K562 (cell line): ENCODE data around the gene ERRFI1. TPM values are rescaled to one million over a fixed set of nuclear protein-coding genes. Genes with fewer than 3 reads are reported as not detected.

Source experiments
- ATF4 ChIP-seq: fragments of 450-650 bp; formaldehyde crosslinking; IDR thresholded peaks from 2 replicates; pipeline ENCODE4 v1.4.0; 2022; ENCODE audit warnings: mild to moderate bottlenecking, moderate library complexity
- CBX3 ChIP-seq, 2 experiments: IDR thresholded peaks; 1 replicate in 1 of 2; 2 replicates in 1 of 2; pipeline ENCODE4 v1.6.1; 2012; ENCODE audit warnings: inconsistent platforms in 2 of 2, low read length in 2 of 2, borderline replicate concordance in 1 of 2, control low read depth in 1 of 2
- CCNT2 ChIP-seq: IDR thresholded peaks from 2 replicates; pipeline ENCODE4 v1.6.1; 2011; ENCODE audit warnings: borderline replicate concordance, low read depth, mild to moderate bottlenecking, moderate library complexity, mixed read lengths, low read length; ENCODE audit not compliant: insufficient read length; ENCODE audit errors: extremely low read depth
- CTBP1 ChIP-seq: fragments of 450-650 bp; IDR thresholded peaks from 2 replicates; pipeline ENCODE4 v1.6.1; 2016; ENCODE audit warnings: borderline replicate concordance
- DNMT1 ChIP-seq: fragments of 450-650 bp; IDR thresholded peaks from 2 replicates; pipeline ENCODE4 v1.6.1; 2016; ENCODE audit warnings: antibody characterized with exemption, mild to moderate bottlenecking
- ELK3 ChIP-seq: fragments of 450-650 bp; formaldehyde crosslinking; IDR thresholded peaks from 2 replicates; pipeline ENCODE4 v1.4.0; 2020; ENCODE audit warnings: mild to moderate bottlenecking
- FOXK1 ChIP-seq: sonication (generic); formaldehyde crosslinking; IDR thresholded peaks from 2 replicates; pipeline ENCODE4 v1.8.0; 2022; ENCODE audit warnings: missing genetic modification reagents, mild to moderate bottlenecking, borderline replicate concordance
- GTF2B ChIP-seq: IDR thresholded peaks from 2 replicates; pipeline ENCODE4 v1.6.1; 2011; ENCODE audit not compliant: insufficient read length; ENCODE audit errors: extremely low read depth
- HLTF ChIP-seq: fragments of 450-650 bp; IDR thresholded peaks from 2 replicates; pipeline ENCODE4 v1.6.1; 2016
- HNRNPK ChIP-seq: fragments of 200-400 bp; formaldehyde crosslinking; IDR thresholded peaks from one replicate; pipeline ENCODE4 v1.6.1; 2018; ENCODE audit warnings: mild to moderate bottlenecking, low read depth, low read length; ENCODE audit not compliant: poor library complexity, severe bottlenecking
- ID3 ChIP-seq, 2 experiments: fragments of 250-450 bp in 1 of 2; fragments of 450-650 bp in 1 of 2; sonication (Bioruptor Pico) in 1 of 2; IDR thresholded peaks; 2 replicates each; pipeline versions ENCODE4 v1.6.1 to v1.8.0; 2016 to 2021; ENCODE audit warnings: mild to moderate bottlenecking in 2 of 2, moderate library complexity in 2 of 2, missing compliant biosample characterization in 1 of 2, missing genetic modification characterization in 1 of 2
- NELFE ChIP-seq: IDR thresholded peaks from 2 replicates; pipeline ENCODE4 v1.6.1; 2011; ENCODE audit warnings: mild to moderate bottlenecking; ENCODE audit not compliant: insufficient read depth, insufficient read length
- PBX2 ChIP-seq, 2 experiments: IDR thresholded peaks in 1 of 2; conservative IDR thresholded peaks in 1 of 2; 2 replicates each; pipeline ENCODE4 v1.6.1; 2016; ENCODE audit warnings: low read depth in 2 of 2, mild to moderate bottlenecking in 1 of 2, missing compliant biosample characterization in 1 of 2, missing genetic modification characterization in 1 of 2, moderate library complexity in 1 of 2
- POLR3G ChIP-seq: IDR thresholded peaks from 2 replicates; pipeline ENCODE4 v1.6.1; 2011; ENCODE audit not compliant: insufficient read length, insufficient replicate concordance; ENCODE audit errors: extremely low read depth
- SREBF1 ChIP-seq: fragments of 150-350 bp; IDR thresholded peaks from 2 replicates; pipeline ENCODE4 v1.6.1; 2014; ENCODE audit warnings: antibody characterized with exemption, low read depth, low read length, borderline replicate concordance
- TCF7 ChIP-seq: sonication (generic); IDR thresholded peaks from 2 replicates; pipeline ENCODE4 v1.6.1; 2016; ENCODE audit warnings: antibody characterized with exemption, borderline replicate concordance
- TCFL5 ChIP-seq: fragments of 250-450 bp; sonication (Bioruptor Pico); conservative IDR thresholded peaks from 2 replicates; pipeline ENCODE4 v1.6.1; 2021; ENCODE audit warnings: mild to moderate bottlenecking, moderate library complexity, matching md5 sums
- TGIF2 ChIP-seq: sonication (generic); formaldehyde crosslinking; IDR thresholded peaks from 2 replicates; pipeline ENCODE4 v1.8.1; 2022; ENCODE audit warnings: mild to moderate bottlenecking, missing genetic modification reagents, moderate library complexity
- TRIM24 ChIP-seq, 2 experiments: fragments of 450-650 bp; IDR thresholded peaks; 2 replicates each; pipeline ENCODE4 v1.6.1; 2016
- U2AF1 ChIP-seq: fragments of 200-400 bp; formaldehyde crosslinking; optimal IDR thresholded peaks from 2 replicates; pipeline ENCODE3; 2017; ENCODE audit warnings: mild to moderate bottlenecking, low read depth, low read length, moderate library complexity
- ZBED1 ChIP-seq: IDR thresholded peaks from 2 replicates; pipeline ENCODE4 v1.6.1; 2014
- ZNF143 ChIP-seq: sonication (generic); formaldehyde crosslinking; IDR thresholded peaks from 2 replicates; pipeline ENCODE4 v1.9.0; 2022; ENCODE audit warnings: mild to moderate bottlenecking, missing genetic modification reagents
- polyA plus RNA-seq, 8 experiments: library from polyadenylated mRNA; depleted of rRNA in 4 of 8; stranded (reverse) in 5 of 8; unstranded in 3 of 8; fragments of >200 nt; fragmentation: Nextera tagmentation in 2 of 8; fragmentation: Illumina TruSeq in 1 of 8; extraction: Ambion mirVana in 2 of 8; extraction: Trizol in 1 of 8; gene quantifications; 2 replicates each; pipeline versions ENCODE4 v1.2.1 to v1.2.3, GENCODE V29; 2011 to 2014; ENCODE audit warnings: inconsistent platforms in 1 of 8, missing spikeins in 1 of 8
- total RNA-seq, 7 experiments: library from RNA; depleted of rRNA in 6 of 7; stranded (reverse); fragments of >200 nt in 6 of 7; fragmentation: Illumina TruSeq in 2 of 7; extraction: Trizol in 2 of 7; gene quantifications; 2 replicates each; pipeline versions ENCODE4 v1.2.1 to v1.2.3, GENCODE V29; 2011 to 2021; ENCODE audit warnings: low replicate concordance in 1 of 7

Gene ERRFI1
- total and polyA plus RNA-seq, 9 of the 15 experiments (the other 6 are each of a cell fraction or from before 2014, with no cell fraction given) = 0.67 to 4.4 (median 1.1) TPM

GRCh38 chr1:8004803-8005573 is 21.1 kb downstream of the ERRFI1 start (continued):
- TF ChIP-seq ID3 (CRISPR knock-in tag; IDR thresholded peaks at IDR 0.05) (no peak), ID3 (tag; IDR thresholded peaks at IDR 0.05) (peak; percentile 80), PBX2 (CRISPR knock-in tag; IDR thresholded peaks at IDR 0.05; ENCODE audit: low read depth) (no peak), PBX2 (tag; conservative IDR thresholded peaks at IDR 0.05; ENCODE audit: low read depth) (peak; percentile 77), ATF4 (CRISPR knock-in tag) (no peak), DNMT1 (no peak), CTBP1 (peak; percentile 98), U2AF1 (no peak), HLTF (no peak), CBX3 (IDR thresholded peaks at IDR 0.05; ENCODE audit: borderline replicate concordance in 1 of 2, low read length in 2 of 2) (no peak; a peak in 1 of 3 replicates), TRIM24 (IDR thresholded peaks at IDR 0.05) (peak; percentile 86 to 89), TCFL5 (no peak), CCNT2 (peak; percentile 65), HNRNPK (no peak), SREBF1 (no peak), ELK3 (CRISPR knock-in tag) (no peak), NELFE (no peak), GTF2B (no peak), FOXK1 (no peak), ZBED1 (peak; percentile 31; the same call in 1 of the 2 replicates), TCF7 (no peak; the same call in 1 of the 2 replicates), TGIF2 (no peak), POLR3G (no peak), ZNF143 (CRISPR knock-in tag) (no peak)
